Stomach (tissue), 9 donors: ENCODE data around the gene CPED1. TPM values are rescaled to one million over a fixed set of nuclear protein-coding genes. Genes with fewer than 3 reads are reported as not detected.

ENCODE experiments used
- DNase-seq, 2 donors: peaks; one replicate each; pipeline versions ENCODE4 v3.0.0 to v3.0.0-alpha.2; 2013 to 2019
- H3K27ac ChIP-seq, 5 donors: fragments of 200-600 bp in 4 of 5; sonication (generic) in 4 of 5; one replicate each; pipeline ENCODE4 v1.5.1; 2013 to 2019; ENCODE audit warnings: mild to moderate bottlenecking in 1 of 5, moderate library complexity in 1 of 5
- H3K27me3 ChIP-seq, 3 donors: fragments of 200-600 bp; sonication (generic); one replicate each; pipeline ENCODE4 v1.5.1; 2017 to 2019; ENCODE audit warnings: mixed run types in 1 of 3
- H3K36me3 ChIP-seq, 4 donors: fragments of 200-600 bp; sonication (generic); 1 replicate in 3 of 4; 2 replicates in 1 of 4; pipeline ENCODE4 v1.5.1; 2016 to 2019
- H3K4me1 ChIP-seq, 4 donors: fragments of 200-600 bp; sonication (generic); one replicate each; pipeline ENCODE4 v1.5.1; 2016 to 2019
- H3K4me3 ChIP-seq, 4 donors: fragments of 200-600 bp; sonication (generic) in 3 of 4; one replicate each; pipeline ENCODE4 v1.5.1; 2016 to 2019; ENCODE audit warnings: mild to moderate bottlenecking in 1 of 4
- H3K9me3 ChIP-seq, 4 donors: fragments of 200-600 bp; sonication (generic); one replicate each; pipeline ENCODE4 v1.5.1; 2016 to 2019
- CTCF ChIP-seq, 7 experiments: fragments of 450-650 bp in 4 of 7; fragments of 200-600 bp in 3 of 7; sonication (generic) in 3 of 7; IDR thresholded peaks; one replicate each; pipeline ENCODE4 v1.5.1; 2016 to 2019; ENCODE audit warnings: antibody characterized with exemption in 7 of 7, control low read depth in 2 of 7, mild to moderate bottlenecking in 1 of 7
- EP300 ChIP-seq: sonication (generic); formaldehyde crosslinking; IDR thresholded peaks from one replicate; pipeline ENCODE4 v1.6.1; 2017; ENCODE audit warnings: antibody characterized with exemption
- POLR2A ChIP-seq, 4 donors: fragments of 450-650 bp; IDR thresholded peaks; one replicate each; pipeline ENCODE4 v1.6.1; 2016; ENCODE audit warnings: antibody characterized with exemption in 4 of 4, control low read depth in 2 of 4, mild to moderate bottlenecking in 1 of 4, moderate library complexity in 1 of 4
- POLR2AphosphoS5 ChIP-seq, 3 donors: sonication (generic); formaldehyde crosslinking; IDR thresholded peaks; one replicate each; pipeline ENCODE4 v1.6.1; 2016; ENCODE audit warnings: antibody characterized with exemption in 3 of 3
- WGBS, 5 donors: extraction: QIAGEN DNeasy Blood & Tissue Kit in 3 of 5; methylation state at CpG; one replicate each; pipeline versions ENCODE4 v1.1.5 to v1.1.7; 2013 to 2018; 5-methylcytosine and 5-hydroxymethylcytosine counted together
- intact Hi-C: fragments of 100-400 bp; cut with DNase I; formaldehyde crosslinking; loops from one replicate; pipeline ENCODE4 v1.15.1; 2023; ENCODE audit warnings: low total_unique reads
- polyA plus RNA-seq, 3 donors: library from polyadenylated mRNA; stranded (reverse); fragments of 200-250 nt; gene quantifications; one replicate each; pipeline ENCODE4 v1.2.3, GENCODE V29; 2013
- total RNA-seq, 5 donors: library from RNA; depleted of rRNA; stranded (reverse); fragments of >200 nt; gene quantifications; one replicate each; pipeline versions ENCODE4 v1.1.0 to v1.2.3, GENCODE V29; 2014 to 2016
- donor health status: healthy with polysubstance abuse.
- donor health status: Bipolar disorder and iron deficiency.
- donor health status: healthy.

CPED1 gene
- total and polyA plus RNA-seq, 8 donors, result 3.0 to 58.7 (median 15.9) TPM

- intact Hi-C loops, result no loop called here
Measured at GRCh38 chr7:121101621-121102020, 113.1 kb downstream of the CPED1 start.

GRCh38 chr7:121102619-121103018 lies 114.1 kb downstream of the CPED1 start:
- 17 to 42% (median 28%) methylated on average over 2 of the region's 2 CpGs for WGBS, 5 donors
- Histone ChIP-seq H3K9me3 (no peaks in the 10 kb centered on the region), H3K36me3 (peaks cover 0 to 20% (median 3%) of the 10 kb centered on the region in 4 donors), H3K27me3 (no peaks in the 10 kb centered on the region), H3K4me3 (no peak overlapping the region), H3K4me1 (no peaks in the 10 kb centered on the region), H3K27ac (no peak overlapping the region)
- no peak for TF ChIP-seq POLR2A (IDR thresholded peaks at IDR 0.05)
- TF ChIP-seq EP300, result no peak
- TF ChIP-seq POLR2AphosphoS5 (IDR thresholded peaks at IDR 0.05), result no peak
- TF ChIP-seq CTCF (IDR thresholded peaks at IDR 0.05), result no peak
- peak; percentile 26 to 51 for DNase-seq
- intact Hi-C loops, result no loop called here

More at GRCh38 chr7:121101621-121102020, 113.1 kb downstream of the CPED1 start:
- no peak overlapping the region for H3K27ac ChIP-seq
- TF ChIP-seq POLR2A (IDR thresholded peaks at IDR 0.05) (no peak), CTCF (IDR thresholded peaks at IDR 0.05) (no peak), EP300 (no peak), POLR2AphosphoS5 (IDR thresholded peaks at IDR 0.05) (no peak)
- 92 to 96% (median 94%) methylated on average over 2 of the region's 2 CpGs for WGBS, 5 donors
- H3K4me1 ChIP-seq, result no peaks in the 10 kb centered on the region
- H3K36me3 ChIP-seq, result peaks cover 0 to 20% (median 3%) of the 10 kb centered on the region in 4 donors
- no peak for DNase-seq
- no peaks in the 10 kb centered on the region for H3K9me3 ChIP-seq
- H3K4me3 ChIP-seq, result no peak overlapping the region
- H3K27me3 ChIP-seq, result no peaks in the 10 kb centered on the region

GRCh38 chr7:121103086-121103485 lies 114.6 kb downstream of the CPED1 start:
- Histone ChIP-seq H3K4me1 (no peaks in the 10 kb centered on the region), H3K4me3 (no peak overlapping the region), H3K27ac (no peak overlapping the region), H3K9me3 (no peaks in the 10 kb centered on the region), H3K27me3 (no peaks in the 10 kb centered on the region), H3K36me3 (peaks cover 0 to 20% (median 3%) of the 10 kb centered on the region in 4 donors)
- no peak for DNase-seq
- WGBS, 5 donors, result 46 to 67% (median 56%) methylated on average over 2 of the region's 2 CpGs
- TF ChIP-seq POLR2A (IDR thresholded peaks at IDR 0.05) (no peak), CTCF (IDR thresholded peaks at IDR 0.05) (no peak), EP300 (no peak), POLR2AphosphoS5 (IDR thresholded peaks at IDR 0.05) (no peak)
- intact Hi-C loops, result no loop called here

GRCh38 chr7:121103579-121103978 lies 115.1 kb downstream of the CPED1 start:
- Histone ChIP-seq H3K27me3 (no peaks in the 10 kb centered on the region), H3K4me1 (no peaks in the 10 kb centered on the region), H3K27ac (no peak overlapping the region), H3K9me3 (no peaks in the 10 kb centered on the region), H3K4me3 (no peak overlapping the region), H3K36me3 (peaks cover 0 to 20% (median 3%) of the 10 kb centered on the region in 4 donors)
- intact Hi-C loops, result no loop called here
- 61 to 76% (median 71%) methylated on average over 2 of the region's 2 CpGs for WGBS, 5 donors
- no peak for DNase-seq
- TF ChIP-seq POLR2A (IDR thresholded peaks at IDR 0.05), result no peak
- no peak for TF ChIP-seq EP300
- TF ChIP-seq CTCF (IDR thresholded peaks at IDR 0.05), result no peak
- TF ChIP-seq POLR2AphosphoS5 (IDR thresholded peaks at IDR 0.05), result no peak
